MM.1S (cell line): ENCODE results near the gene MAL.

ENCODE experiments used
- CTCF ChIP-seq: fragments of 300-600 bp; sonication (generic); IDR thresholded peaks from 2 replicates; pipeline ENCODE4 v1.5.1; 2016; ENCODE audit warnings: antibody characterized with exemption, low read length, mixed read lengths
- EZH2 ChIP-seq: fragments of 300-600 bp; sonication (generic); optimal IDR thresholded peaks from 2 replicates; pipeline ENCODE3; 2017; ENCODE audit warnings: low read depth, mild to moderate bottlenecking, antibody characterized with exemption, low read length, mixed read lengths
- EZH2phosphoT487 ChIP-seq: fragments of 300-600 bp; sonication (generic); IDR thresholded peaks from 2 replicates; pipeline ENCODE4 v1.6.1; 2018; ENCODE audit warnings: antibody characterized with exemption, low read length

GRCh38 chr2:95061119-95061512 lies 35.6 kb downstream of the MAL start:
- TF ChIP-seq CTCF (no peak), EZH2phosphoT487 (no peak), EZH2 (no peak)
